Tibial artery (tissue), 4 donors: ENCODE results near the gene ESPL1.

Experiments used
- DNase-seq, 2 donors: peaks; one replicate each; pipeline ENCODE4 v3.0.0-alpha.2; 2019
- H3K27ac ChIP-seq, 2 donors: fragments of 200-600 bp; sonication (generic) in 1 of 2; 1 replicate in 1 of 2; 2 replicates in 1 of 2; pipeline ENCODE4 v1.5.1; 2018 to 2019; ENCODE audit warnings: mild to moderate bottlenecking in 1 of 2
- H3K27me3 ChIP-seq, 2 donors: fragments of 200-600 bp; sonication (generic) in 1 of 2; one replicate each; pipeline versions ENCODE4 v1.5.1 to v1.6.0; 2016 to 2019
- H3K36me3 ChIP-seq, 3 donors: fragments of 200-600 bp; sonication (generic) in 2 of 3; one replicate each; pipeline ENCODE4 v1.5.1; 2016 to 2019; ENCODE audit warnings: mild to moderate bottlenecking in 2 of 3
- H3K4me1 ChIP-seq, 4 donors: fragments of 200-600 bp; sonication (generic) in 2 of 4; 1 replicate in 3 of 4; 2 replicates in 1 of 4; pipeline ENCODE4 v1.5.1; 2016 to 2019
- H3K4me3 ChIP-seq, 2 donors: fragments of 200-600 bp; sonication (generic) in 1 of 2; 1 replicate in 1 of 2; 2 replicates in 1 of 2; pipeline ENCODE4 v1.5.1; 2018 to 2019; ENCODE audit warnings: mild to moderate bottlenecking in 2 of 2
- H3K9me3 ChIP-seq, 3 donors: fragments of 200-600 bp; sonication (generic) in 1 of 3; one replicate each; pipeline ENCODE4 v1.5.1; 2016 to 2019
- intact Hi-C: fragments of 100-400 bp; cut with DNase I; formaldehyde crosslinking; loops from one replicate; pipeline ENCODE4 v1.15.0; 2023; ENCODE audit warnings: low total_unique reads
- TF ChIP-seq, protein P1 (sequence below), 2 experiments: fragments of 200-600 bp in 1 of 2; fragments of 450-650 bp in 1 of 2; IDR thresholded peaks; one replicate each; pipeline ENCODE4 v1.5.1; 2017 to 2019; ENCODE audit warnings: antibody characterized with exemption in 2 of 2, mild to moderate bottlenecking in 1 of 2, moderate library complexity in 1 of 2

ESPL1 gene

DNA sequence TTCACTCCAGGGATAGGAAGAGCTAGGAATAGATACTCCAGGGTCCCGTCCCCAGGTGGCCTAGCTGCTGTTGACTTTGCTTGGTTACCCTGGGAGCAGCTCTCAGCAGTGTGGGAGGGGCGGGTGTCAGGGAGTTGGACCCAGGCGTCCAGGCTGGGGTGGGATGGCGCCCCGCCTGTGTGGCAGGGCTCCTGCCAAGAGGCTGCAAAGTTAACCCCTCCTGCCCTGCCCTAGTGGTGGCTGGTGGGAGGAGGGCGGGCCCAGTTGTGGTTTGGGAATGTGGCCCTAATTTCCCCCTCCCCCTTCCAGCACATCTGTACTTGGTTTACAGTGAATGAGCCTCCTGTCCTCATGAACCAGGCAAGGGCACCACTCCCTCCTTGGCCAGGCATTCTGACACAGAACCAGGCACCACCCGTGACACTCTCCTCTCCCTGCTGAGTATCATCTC is 34.4 kb upstream of the ESPL1 start:
- no peaks in the 10 kb centered on the region for H3K27me3 ChIP-seq
- TF ChIP-seq, protein P1, sequence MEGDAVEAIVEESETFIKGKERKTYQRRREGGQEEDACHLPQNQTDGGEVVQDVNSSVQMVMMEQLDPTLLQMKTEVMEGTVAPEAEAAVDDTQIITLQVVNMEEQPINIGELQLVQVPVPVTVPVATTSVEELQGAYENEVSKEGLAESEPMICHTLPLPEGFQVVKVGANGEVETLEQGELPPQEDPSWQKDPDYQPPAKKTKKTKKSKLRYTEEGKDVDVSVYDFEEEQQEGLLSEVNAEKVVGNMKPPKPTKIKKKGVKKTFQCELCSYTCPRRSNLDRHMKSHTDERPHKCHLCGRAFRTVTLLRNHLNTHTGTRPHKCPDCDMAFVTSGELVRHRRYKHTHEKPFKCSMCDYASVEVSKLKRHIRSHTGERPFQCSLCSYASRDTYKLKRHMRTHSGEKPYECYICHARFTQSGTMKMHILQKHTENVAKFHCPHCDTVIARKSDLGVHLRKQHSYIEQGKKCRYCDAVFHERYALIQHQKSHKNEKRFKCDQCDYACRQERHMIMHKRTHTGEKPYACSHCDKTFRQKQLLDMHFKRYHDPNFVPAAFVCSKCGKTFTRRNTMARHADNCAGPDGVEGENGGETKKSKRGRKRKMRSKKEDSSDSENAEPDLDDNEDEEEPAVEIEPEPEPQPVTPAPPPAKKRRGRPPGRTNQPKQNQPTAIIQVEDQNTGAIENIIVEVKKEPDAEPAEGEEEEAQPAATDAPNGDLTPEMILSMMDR (IDR thresholded peaks at IDR 0.05) = no peak

DNA sequence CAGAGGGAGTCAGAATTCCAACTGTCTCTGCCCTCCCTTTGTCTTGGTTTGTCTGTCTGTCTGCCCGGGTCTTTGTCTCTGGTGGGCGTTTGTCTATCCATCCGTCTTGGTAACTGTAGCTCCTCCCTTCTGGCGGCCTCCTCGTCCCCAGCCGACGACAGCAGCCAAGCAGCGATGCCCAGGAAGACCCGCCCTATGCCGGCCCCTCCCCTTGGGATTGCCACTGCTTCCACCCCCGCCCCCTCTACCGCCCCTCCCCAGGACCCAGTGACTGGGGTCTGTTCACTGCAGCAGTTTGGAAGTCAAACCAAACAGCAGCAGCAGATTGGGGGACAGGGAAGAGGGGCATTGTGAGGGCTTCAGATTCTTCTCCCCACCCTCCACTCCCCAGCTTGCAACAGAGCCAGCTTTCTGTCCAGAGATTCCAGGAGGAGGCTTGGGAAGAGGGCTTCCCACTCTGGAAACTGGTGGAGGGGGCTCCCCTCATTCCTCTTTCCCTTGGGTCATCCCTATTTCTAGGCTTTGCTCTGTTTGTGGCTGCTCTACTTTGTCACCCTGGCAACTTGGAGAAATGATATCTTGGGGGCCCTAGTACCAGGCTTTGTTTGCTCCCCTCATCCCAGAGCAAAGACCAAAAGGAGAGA is 33.7 kb upstream of the ESPL1 start:
- DNase-seq = peak in 1 of 2 donors; percentile 81
- Histone ChIP-seq H3K27me3 (no peaks in the 10 kb centered on the region), H3K27ac (peak overlapping the region; percentile 88 to 96), H3K9me3 (no peaks in the 10 kb centered on the region), H3K36me3 (no peaks in the 10 kb centered on the region), H3K4me1 (peaks cover 11 to 58% (median 40%) of the 10 kb centered on the region in 4 donors), H3K4me3 (no peak overlapping the region)
- intact Hi-C loops = no loop called here
- TF ChIP-seq, protein P1 (IDR thresholded peaks at IDR 0.05) = no peak

More for the DNA sequence above, 34.4 kb upstream of the ESPL1 start:
- no peaks in the 10 kb centered on the region for H3K9me3 ChIP-seq
- peaks cover 11 to 65% (median 45%) of the 10 kb centered on the region in 4 donors for H3K4me1 ChIP-seq
- no peaks in the 10 kb centered on the region for H3K36me3 ChIP-seq
- intact Hi-C loops = no loop called here
- peak overlapping the region; percentile 88 to 96 for H3K27ac ChIP-seq
- DNase-seq = no peak
- H3K4me3 ChIP-seq = peak overlapping the region in 1 of 2 donors; percentile 90

DNA sequence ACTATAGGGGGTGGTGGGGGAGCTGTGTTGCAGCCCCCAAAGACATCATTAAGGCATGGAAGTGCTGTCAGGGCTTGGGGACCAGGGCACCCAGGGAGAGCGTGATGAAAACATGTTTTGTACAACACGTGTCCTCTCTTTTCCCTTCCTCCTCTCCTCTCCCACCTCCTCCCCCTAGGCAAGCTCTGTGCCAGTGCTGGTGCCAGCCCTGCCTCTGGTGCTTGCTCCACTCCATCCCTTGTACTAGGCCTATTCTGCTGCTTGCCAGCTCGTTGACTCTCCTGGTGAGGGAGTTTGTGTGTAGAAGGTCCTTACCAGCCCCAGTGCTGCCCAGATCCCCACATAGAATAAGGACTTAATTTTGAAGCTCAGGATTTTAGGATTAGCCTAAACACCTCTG is 32.9 kb upstream of the ESPL1 start:
- Histone ChIP-seq H3K27me3 (no peaks in the 10 kb centered on the region), H3K27ac (peak overlapping the region in 1 of 2 donors; percentile 96), H3K4me1 (peaks cover 11 to 51% (median 34%) of the 10 kb centered on the region in 4 donors), H3K4me3 (no peak overlapping the region), H3K36me3 (no peaks in the 10 kb centered on the region), H3K9me3 (no peaks in the 10 kb centered on the region)
- TF ChIP-seq, protein P1 (IDR thresholded peaks at IDR 0.05) = no peak
- intact Hi-C loops = no loop called here
- DNase-seq = no peak

DNA sequence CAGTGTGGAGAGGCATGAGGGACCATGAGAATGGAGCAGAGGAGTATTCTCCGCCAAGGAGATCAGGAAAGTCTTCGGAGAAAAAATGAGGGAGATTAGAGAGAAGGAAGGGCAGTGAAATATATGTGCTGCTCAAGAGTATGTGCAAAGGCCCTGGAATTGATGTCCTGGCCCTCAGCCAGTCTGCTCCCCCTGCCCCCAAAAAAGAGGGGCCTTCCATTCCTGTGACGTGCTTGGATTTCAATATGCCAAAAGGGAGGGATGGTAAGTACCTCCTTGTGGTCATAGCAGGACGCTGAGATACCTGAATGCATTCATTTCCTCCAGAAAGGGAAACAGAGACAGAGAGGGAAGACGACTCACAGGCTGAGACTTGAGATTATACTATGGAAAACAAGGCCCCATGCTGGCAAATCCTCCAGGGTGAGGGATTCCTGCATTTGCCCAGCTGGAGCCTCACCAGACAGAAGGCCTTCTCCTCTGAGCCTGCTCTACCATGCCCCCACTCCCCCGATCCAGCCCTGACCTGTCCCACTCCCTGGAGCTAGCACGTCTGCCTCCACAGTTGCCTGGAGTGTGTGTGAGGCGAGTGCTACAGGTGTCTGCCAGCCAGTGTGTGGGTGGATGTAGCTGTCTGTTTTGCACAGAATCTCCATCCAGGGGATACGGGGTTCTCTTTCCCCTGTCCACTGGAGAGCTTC is 32.2 kb upstream of the ESPL1 start:
- Histone ChIP-seq H3K4me1 (peaks cover 11 to 43% (median 28%) of the 10 kb centered on the region in 4 donors), H3K4me3 (no peak overlapping the region), H3K27me3 (no peaks in the 10 kb centered on the region), H3K36me3 (no peaks in the 10 kb centered on the region), H3K9me3 (no peaks in the 10 kb centered on the region), H3K27ac (no peak overlapping the region)
- intact Hi-C loops = no loop called here
- TF ChIP-seq, protein P1 (IDR thresholded peaks at IDR 0.05) = no peak
- DNase-seq = no peak

DNA sequence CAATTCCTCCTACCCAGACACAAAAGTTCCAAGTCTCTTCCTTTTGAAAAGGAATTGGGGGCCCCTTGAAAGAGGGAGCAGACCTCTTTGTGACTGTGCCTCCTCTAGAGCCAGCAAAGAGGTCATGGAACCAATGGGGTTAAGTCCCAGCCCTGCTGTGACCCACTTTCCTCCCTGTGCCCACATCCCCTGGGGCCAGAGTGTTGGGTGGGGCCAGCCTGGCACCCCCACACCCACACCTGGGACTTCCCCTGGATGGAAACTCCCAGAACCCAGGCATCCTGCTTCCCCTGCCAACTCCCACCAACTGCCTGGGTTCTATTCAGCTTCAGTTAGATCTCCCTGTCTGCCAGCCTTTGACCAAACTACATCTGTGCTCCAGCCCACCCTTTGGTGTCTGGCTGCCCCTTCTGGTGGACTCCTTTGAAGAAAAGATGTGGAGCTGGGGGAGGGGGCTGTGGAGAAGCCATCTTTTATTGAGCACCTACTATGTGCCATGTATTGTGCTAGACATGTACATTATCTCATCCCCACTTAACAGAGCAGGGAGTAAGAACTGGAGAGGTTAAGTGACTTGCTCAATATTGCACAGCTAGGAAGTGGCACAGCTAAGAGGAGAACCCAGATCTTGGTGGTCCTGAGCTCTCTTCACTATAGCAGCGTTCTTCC is 31.5 kb upstream of the ESPL1 start:
- TF ChIP-seq, protein P1 (IDR thresholded peaks at IDR 0.05) = no peak
- Histone ChIP-seq H3K27me3 (peaks cover 0 to 4% of the 10 kb centered on the region in 2 donors), H3K4me3 (no peak overlapping the region), H3K36me3 (no peaks in the 10 kb centered on the region), H3K9me3 (no peaks in the 10 kb centered on the region), H3K4me1 (peaks cover 11 to 40% (median 25%) of the 10 kb centered on the region in 4 donors), H3K27ac (no peak overlapping the region)
- DNase-seq = no peak
- intact Hi-C loops = no loop called here
